ENCODE data around the gene SLC38A4. TPM values are rescaled to one million over a fixed set of nuclear protein-coding genes. Genes with fewer than 3 reads are reported as not detected.

Gene SLC38A4
- total and polyA plus RNA-seq, 8 donors, result 0.12 to 16.7 (median 8.4) TPM; not detected in 4

GRCh38 chr12:46803517-46803916, 22.3 kb downstream of the SLC38A4 start:
- 58 to 66% (median 59%) methylated on average over 3 of the region's 3 CpGs for whole genome bisulfite sequencing, 5 donors
- no peaks in the 10 kb centered on the region for H3K4me1 ChIP-seq

GRCh38 chr12:46801293-46801692, 24.5 kb downstream of the SLC38A4 start:
- WGBS, 5 donors, result 7 to 37% (median 17%) methylated on average over 1 of the region's 1 CpG
- Histone ChIP-seq H3K9me3 (no peaks in the 10 kb centered on the region), H3K36me3 (no peaks in the 10 kb centered on the region), H3K4me3 (no peak overlapping the region), H3K4me1 (no peaks in the 10 kb centered on the region), H3K27ac (no peak overlapping the region), H3K27me3 (no peaks in the 10 kb centered on the region)
- DNase-seq, result no peak
- intact Hi-C loops (cut with DNase I; ENCODE audit: low total_unique reads), result no loop called here
- TF ChIP-seq, protein P1, sequence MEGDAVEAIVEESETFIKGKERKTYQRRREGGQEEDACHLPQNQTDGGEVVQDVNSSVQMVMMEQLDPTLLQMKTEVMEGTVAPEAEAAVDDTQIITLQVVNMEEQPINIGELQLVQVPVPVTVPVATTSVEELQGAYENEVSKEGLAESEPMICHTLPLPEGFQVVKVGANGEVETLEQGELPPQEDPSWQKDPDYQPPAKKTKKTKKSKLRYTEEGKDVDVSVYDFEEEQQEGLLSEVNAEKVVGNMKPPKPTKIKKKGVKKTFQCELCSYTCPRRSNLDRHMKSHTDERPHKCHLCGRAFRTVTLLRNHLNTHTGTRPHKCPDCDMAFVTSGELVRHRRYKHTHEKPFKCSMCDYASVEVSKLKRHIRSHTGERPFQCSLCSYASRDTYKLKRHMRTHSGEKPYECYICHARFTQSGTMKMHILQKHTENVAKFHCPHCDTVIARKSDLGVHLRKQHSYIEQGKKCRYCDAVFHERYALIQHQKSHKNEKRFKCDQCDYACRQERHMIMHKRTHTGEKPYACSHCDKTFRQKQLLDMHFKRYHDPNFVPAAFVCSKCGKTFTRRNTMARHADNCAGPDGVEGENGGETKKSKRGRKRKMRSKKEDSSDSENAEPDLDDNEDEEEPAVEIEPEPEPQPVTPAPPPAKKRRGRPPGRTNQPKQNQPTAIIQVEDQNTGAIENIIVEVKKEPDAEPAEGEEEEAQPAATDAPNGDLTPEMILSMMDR (IDR thresholded peaks at IDR 0.05), result no peak
- TF ChIP-seq POLR2AphosphoS5 (IDR thresholded peaks at IDR 0.05) (no peak), POLR2A (IDR thresholded peaks at IDR 0.05) (no peak), EP300 (IDR thresholded peaks at IDR 0.05) (no peak)

More at GRCh38 chr12:46803517-46803916, 22.3 kb downstream of the SLC38A4 start:
- H3K9me3 ChIP-seq, result no peaks in the 10 kb centered on the region
- no peak overlapping the region for H3K4me3 ChIP-seq
- no peaks in the 10 kb centered on the region for H3K27me3 ChIP-seq
- TF ChIP-seq EP300 (IDR thresholded peaks at IDR 0.05), result no peak
- no peak for TF ChIP-seq POLR2AphosphoS5 (IDR thresholded peaks at IDR 0.05)
- TF ChIP-seq, protein P1 (IDR thresholded peaks at IDR 0.05), result no peak
- no peak for TF ChIP-seq POLR2A (IDR thresholded peaks at IDR 0.05)
- H3K27ac ChIP-seq, result no peak overlapping the region
- DNase-seq, result no peak
- H3K36me3 ChIP-seq, result no peaks in the 10 kb centered on the region
- intact Hi-C loops (cut with DNase I; ENCODE audit: low total_unique reads), result no loop called here

DNA sequence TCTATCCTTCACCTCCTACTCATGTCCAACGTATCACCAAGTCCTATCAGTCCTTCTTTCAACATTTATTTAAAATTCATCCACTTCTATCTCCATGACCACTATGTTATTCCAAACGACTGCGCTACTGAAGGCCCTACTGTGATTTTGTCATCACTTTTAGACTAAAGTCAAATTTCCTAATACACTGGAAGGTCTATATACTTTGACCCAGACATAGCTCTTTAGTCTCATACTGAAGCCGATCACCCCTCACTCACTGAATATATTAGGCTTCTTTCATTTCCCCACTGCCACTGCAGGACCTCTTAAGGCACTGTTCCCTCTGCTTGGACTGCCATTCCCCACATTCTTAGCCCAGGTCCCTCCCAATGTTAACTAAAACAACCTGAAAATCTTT, 25.6 kb downstream of the SLC38A4 start:
- 74 to 88% (median 85%) methylated on average over 4 of the region's 4 CpGs for WGBS, 5 donors
- Histone ChIP-seq H3K4me1 (no peaks in the 10 kb centered on the region), H3K9me3 (no peaks in the 10 kb centered on the region), H3K4me3 (no peak overlapping the region), H3K27ac (no peak overlapping the region), H3K36me3 (no peaks in the 10 kb centered on the region), H3K27me3 (no peaks in the 10 kb centered on the region)
- intact Hi-C loops (cut with DNase I; ENCODE audit: low total_unique reads), result no loop called here
- TF ChIP-seq EP300 (IDR thresholded peaks at IDR 0.05) (no peak), POLR2AphosphoS5 (IDR thresholded peaks at IDR 0.05) (no peak), POLR2A (IDR thresholded peaks at IDR 0.05) (no peak)
- TF ChIP-seq, protein P1 (IDR thresholded peaks at IDR 0.05), result no peak
- no peak for DNase-seq

DNA sequence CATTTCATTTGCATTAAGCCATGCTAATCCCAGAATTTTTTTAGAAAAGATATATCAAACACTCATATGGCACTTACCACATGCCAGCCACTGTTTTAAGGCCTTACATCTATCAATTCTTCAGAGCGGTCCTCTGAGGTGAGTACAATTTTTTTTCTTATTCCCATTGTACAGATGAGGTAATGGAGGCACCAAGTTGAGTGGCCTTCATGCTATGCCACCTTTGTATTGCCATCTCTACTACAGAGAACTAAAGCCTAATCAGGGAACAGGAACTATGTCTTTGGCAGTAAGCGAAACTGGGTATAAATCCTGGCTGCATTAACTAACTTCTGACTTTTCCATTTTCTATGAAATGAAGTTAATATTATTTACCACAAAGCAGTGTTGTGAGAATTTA, 27.1 kb downstream of the SLC38A4 start:
- H3K36me3 ChIP-seq, result no peaks in the 10 kb centered on the region
- intact Hi-C loops (cut with DNase I; ENCODE audit: low total_unique reads), result no loop called here
- no peak for TF ChIP-seq EP300 (IDR thresholded peaks at IDR 0.05)
- TF ChIP-seq, protein P1 (IDR thresholded peaks at IDR 0.05), result no peak
- TF ChIP-seq POLR2AphosphoS5 (IDR thresholded peaks at IDR 0.05), result no peak
- no peak for TF ChIP-seq POLR2A (IDR thresholded peaks at IDR 0.05)
- no peaks in the 10 kb centered on the region for H3K4me1 ChIP-seq
- H3K9me3 ChIP-seq, result no peaks in the 10 kb centered on the region
- no peaks in the 10 kb centered on the region for H3K27me3 ChIP-seq
- H3K27ac ChIP-seq, result no peak overlapping the region
- WGBS, 5 donors, result 92 to 99% (median 97%) methylated on average over 2 of the region's 2 CpGs
- no peak overlapping the region for H3K4me3 ChIP-seq
- no peak for DNase-seq
